GM21717 (cell line): ENCODE measurements around the gene INPP5A.
"Not testable (repeated sequence)": the region's sequence is repeated elsewhere in the genome, so short reads cannot be mapped to it uniquely, and the experiment has no call there.

Experiments used
- ATAC-seq: cut with Tn5 transposase; IDR thresholded peaks from one replicate; pipeline ENCODE4 v1.9.1; 2021; ENCODE audit warnings: mild to moderate bottlenecking, moderate library complexity; ENCODE audit not compliant: unreplicated experiment

Gene INPP5A

DNA sequence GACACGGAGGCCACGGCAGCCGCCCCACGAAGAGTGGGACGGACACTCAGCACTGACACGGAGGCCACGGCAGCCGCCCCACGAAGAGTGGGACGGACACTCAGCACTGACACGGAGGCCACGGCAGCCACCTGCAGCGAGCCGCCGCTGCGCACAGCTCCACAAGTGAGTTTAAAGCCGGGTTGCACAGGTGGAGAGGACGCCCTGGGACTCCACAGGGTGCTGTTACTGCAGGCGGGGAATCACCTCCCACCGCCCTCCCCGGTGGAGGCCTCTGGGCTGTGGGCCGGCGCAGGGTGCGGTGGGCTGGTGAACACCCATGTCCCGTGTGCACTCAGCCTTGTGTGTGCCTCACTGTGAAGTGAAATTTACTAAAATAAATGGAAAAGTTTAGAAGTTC, 235.2 kb downstream of the INPP5A start:
- not testable (repeated sequence) for ATAC-seq

DNA sequence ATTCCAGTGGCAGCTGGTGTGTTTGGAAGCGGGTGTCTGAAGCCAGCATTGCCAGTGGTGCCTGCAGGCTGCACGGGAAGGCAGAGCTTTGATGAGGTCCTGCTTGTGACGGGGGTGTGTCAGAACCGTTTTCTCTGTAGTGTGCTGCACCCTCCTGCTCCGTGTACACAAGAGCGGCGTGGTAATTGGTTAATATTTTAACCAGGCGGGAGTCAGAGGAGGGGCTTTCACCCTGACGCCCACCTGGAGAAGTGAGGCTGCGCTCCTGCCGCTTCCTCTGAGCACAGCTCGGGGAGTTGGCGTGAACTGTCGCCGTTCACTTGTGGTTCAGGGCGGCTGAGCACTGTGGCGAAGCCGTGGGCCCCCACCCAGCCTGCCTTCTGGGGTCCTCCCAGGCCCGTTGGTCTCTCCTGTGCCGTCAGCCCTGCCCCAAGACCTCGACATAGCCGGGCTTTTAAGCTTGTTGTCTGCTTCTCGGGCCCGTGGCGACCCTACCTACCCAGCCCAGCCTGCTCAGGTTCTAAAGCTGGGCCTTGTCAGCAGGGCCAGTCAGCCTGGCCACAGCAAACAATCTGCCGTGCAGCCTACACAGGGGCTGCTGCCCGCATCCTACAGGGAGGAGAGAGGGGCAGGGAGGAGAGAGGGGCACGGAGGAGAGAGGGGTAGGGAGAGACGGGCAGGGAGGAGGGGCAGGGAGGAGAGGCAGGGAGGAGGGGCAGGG, 236.8 kb downstream of the INPP5A start:
- ATAC-seq = no peak

DNA sequence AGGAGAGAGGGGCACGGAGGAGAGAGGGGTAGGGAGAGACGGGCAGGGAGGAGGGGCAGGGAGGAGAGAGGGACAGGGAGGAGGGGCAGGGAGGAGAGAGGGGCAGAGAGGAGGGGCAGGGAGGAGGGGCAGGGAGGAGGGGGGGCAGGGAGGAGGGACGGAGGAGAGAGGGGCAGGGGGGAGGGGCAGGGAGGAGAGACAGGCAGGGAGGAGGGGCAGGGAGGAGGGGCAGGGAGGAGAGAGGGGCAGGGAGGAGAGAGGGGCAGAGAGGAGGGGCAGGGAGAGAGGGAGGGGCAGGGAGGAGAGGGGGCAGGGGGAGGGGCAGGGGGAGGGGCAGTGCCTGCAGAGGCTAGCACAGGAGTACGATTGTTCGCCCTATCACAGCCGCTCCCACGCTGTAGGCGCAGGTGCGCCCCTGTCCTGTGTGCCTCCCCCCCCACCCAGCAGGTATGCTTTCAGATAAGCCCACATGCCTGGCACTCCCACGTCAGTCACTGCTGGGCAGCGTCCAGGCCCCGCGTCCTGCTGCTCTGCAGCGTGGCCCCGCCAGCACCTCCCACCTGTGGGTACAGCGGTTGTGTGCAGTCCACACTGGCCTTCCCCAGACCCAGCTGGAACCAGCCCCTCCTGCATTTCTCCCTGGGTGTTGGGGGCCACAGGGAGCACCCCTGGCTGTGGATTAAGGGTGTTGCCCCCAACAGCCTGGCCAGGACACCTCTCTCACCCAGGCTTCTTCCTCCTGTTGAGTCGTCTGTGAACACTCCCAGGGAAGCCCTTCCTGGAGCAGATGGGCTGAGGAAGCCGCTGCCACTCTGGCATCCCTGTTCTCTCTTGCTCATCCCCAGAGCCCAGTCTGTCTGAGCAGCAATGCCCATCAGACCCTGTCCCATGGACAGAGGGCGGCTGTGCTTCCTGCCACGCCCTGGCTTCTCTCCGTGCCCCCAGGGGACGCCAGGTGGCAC, 237.6 kb downstream of the INPP5A start:
- no peak for ATAC-seq

GRCh38 chr10:132776186-132776585, 238.6 kb downstream of the INPP5A start:
- ATAC-seq = no peak

DNA sequence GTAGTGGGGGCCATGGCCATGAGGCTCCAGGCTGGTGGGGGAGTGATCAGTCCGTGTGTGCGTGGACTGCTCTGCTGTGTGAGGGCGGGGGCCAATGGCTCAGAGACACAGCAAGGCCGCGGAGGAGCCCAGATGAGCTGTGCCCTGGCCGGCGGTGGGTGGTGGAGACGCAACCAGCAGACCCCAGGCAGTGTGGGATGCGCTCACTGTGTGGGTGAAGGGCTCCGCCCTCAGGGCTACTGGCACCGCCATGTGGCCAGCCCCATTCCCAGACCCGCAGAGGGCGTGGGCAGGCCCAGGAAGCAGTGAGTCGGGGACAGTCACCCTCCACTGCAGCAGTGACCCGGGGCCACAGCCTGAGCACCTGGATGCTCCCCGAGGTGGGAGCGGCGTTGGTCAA, 239.2 kb downstream of the INPP5A start:
- ATAC-seq = no peak

DNA sequence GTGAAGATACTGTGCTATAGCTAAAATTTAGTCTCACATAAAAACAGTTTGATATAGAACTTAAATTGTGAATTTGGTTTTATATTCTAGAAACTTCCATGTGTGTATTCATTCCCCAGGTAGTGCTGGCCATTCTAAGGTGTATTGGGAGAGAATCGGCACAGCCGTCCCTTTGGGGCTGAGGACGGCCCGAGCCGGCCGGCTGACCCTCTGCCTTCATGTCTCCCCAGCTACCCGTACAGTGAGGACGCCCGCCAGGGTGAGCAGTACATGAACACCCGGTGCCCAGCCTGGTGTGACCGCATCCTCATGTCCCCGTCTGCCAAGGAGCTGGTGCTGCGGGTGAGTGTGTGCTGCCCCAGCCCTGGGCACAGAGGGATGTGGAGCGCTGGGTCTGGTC, 239.9 kb downstream of the INPP5A start:
- no peak for ATAC-seq

- ATAC-seq = no peak
Measured at GRCh38 chr10:132779549-132780294, 242.1 kb downstream of the INPP5A start.

- no peak for ATAC-seq
Measured at GRCh38 chr10:132780356-132780755, 242.8 kb downstream of the INPP5A start.

DNA sequence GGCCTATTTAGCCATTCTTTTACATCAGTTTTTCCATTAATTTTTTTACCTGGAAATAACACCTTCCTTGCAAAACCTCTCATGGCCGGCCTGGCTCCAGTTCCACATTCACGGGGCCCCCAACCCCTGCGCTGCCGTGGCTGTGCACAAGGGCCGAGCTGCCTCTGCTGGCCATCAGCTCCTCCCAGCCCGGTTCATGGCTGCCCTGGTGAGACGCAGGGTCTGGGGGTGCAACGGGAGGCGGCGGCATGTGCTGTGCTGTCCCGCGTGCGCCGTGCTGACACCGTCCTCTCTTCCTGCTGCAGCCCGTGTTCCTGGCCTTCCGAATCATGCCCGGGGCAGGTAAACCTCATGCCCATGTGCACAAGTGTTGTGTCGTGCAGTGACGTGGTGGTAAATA, 244.0 kb downstream of the INPP5A start:
- no peak for ATAC-seq

GRCh38 chr10:132783165-132783939, 245.8 kb downstream of the INPP5A start:
- no peak for ATAC-seq

- ATAC-seq = no peak
Measured at GRCh38 chr10:132783940-132784865, 246.6 kb downstream of the INPP5A start.

DNA sequence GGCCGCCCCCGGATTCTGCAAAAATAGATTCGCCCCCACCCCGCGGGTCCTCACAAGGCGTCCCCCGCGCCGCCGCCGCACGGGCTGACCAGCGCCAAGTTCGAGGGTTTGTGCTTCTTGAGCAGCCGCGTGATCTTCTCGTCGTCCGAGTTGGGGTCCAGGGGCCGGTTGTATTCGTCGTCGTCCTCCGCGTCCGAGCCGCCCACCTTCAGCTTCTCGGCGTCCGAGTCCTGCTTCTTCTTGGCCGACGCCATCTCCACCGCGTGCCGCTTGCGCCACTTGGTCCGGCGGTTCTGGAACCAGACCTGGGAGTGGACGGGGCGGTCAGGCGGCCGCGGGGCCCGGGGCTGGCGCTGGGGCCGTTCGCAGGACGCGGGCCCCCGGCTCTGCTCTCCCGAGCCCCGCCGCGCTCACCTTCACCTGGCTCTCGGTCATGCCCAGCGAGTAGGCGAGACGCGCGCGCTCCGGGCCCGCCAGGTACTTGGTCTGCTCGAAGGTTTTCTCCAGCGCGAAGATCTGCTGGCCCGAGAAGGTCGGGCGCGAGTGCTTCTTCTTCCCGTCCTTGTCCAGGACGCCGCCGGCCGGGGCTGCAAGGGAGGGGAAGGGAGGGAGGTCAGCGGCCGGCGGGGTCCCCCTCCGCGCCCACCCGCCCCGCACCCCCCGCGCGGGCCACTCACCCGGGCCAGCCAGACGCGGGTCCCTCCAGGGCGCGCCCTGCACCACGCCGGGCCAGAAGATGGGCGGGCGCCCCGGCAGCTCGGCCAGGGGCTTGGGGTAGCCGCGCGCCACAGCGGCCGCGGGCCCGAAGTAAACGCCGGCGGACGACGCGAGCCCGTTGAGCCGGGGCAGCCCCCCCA, 247.5 kb downstream of the INPP5A start:
- no peak for ATAC-seq

GRCh38 chr10:132785723-132786475, 248.3 kb downstream of the INPP5A start, which contains the start of gene NKX6-2:
NKX6-2 (minus strand) TSS chr10:132786147; CDS start chr10:132785948, 199 bp downstream.
- ATAC-seq = no peak

GRCh38 chr10:132786476-132786883, 248.9 kb downstream of the INPP5A start:
- ATAC-seq = no peak

GRCh38 chr10:132786884-132787494, 249.4 kb downstream of the INPP5A start:
- ATAC-seq = no peak

- no peak for ATAC-seq
Measured at GRCh38 chr10:132787495-132788179, 250.1 kb downstream of the INPP5A start.
